K562 (cell line): ENCODE measurements around the gene PGAP3. TPM values are rescaled to one million over a fixed set of nuclear protein-coding genes. Genes with fewer than 3 reads are reported as not detected.
A peak's percentile ranks its signal among the peaks of the same experiment; 100 is the strongest.

Experiments
- BCLAF1 ChIP-seq, 2 experiments: fragments of 450-650 bp in 1 of 2; IDR thresholded peaks; 2 replicates each; pipeline ENCODE4 v1.6.1; 2011 to 2017; ENCODE audit warnings: low read depth in 2 of 2, antibody characterized with exemption in 1 of 2, borderline replicate concordance in 1 of 2, low read length in 1 of 2, mild to moderate bottlenecking in 1 of 2, mixed read lengths in 1 of 2; ENCODE audit not compliant: control insufficient read depth in 1 of 2
- CBFA2T2 ChIP-seq: fragments of 450-650 bp; conservative IDR thresholded peaks from 2 replicates; pipeline ENCODE4 v1.6.1; 2017; ENCODE audit warnings: mild to moderate bottlenecking
- CBFA2T3 ChIP-seq: fragments of 450-650 bp; IDR thresholded peaks from 2 replicates; pipeline ENCODE4 v1.6.1; 2017
- CBX5 ChIP-seq: IDR thresholded peaks from 2 replicates; pipeline ENCODE4 v1.6.1; 2014; ENCODE audit warnings: low read depth, borderline replicate concordance
- DLX4 ChIP-seq: fragments of 250-450 bp; sonication (Bioruptor Pico); IDR thresholded peaks from 2 replicates; pipeline ENCODE4 v1.6.1; 2021; ENCODE audit warnings: mild to moderate bottlenecking
- E2F4 ChIP-seq: sonication (generic); formaldehyde crosslinking; IDR thresholded peaks from 2 replicates; pipeline ENCODE4 v1.8.0; 2022; ENCODE audit warnings: mild to moderate bottlenecking, low read depth, missing genetic modification reagents
- FOSL1 ChIP-seq: fragments of 200-800 bp; sonication (Bioruptor generic); conservative IDR thresholded peaks from 2 replicates; pipeline ENCODE4 v1.6.1; 2016; ENCODE audit warnings: missing genetic modification characterization, missing compliant biosample characterization
- GATAD2A ChIP-seq: fragments of 450-650 bp; IDR thresholded peaks from 2 replicates; pipeline ENCODE4 v1.6.1; 2017
- NCOA4 ChIP-seq: fragments of 450-650 bp; IDR thresholded peaks from 2 replicates; pipeline ENCODE4 v1.6.1; 2018; ENCODE audit warnings: mild to moderate bottlenecking; ENCODE audit not compliant: partially characterized antibody
- NR0B1 ChIP-seq: fragments of 450-650 bp; IDR thresholded peaks from one replicate; pipeline ENCODE4 v1.6.1; 2018; ENCODE audit warnings: mild to moderate bottlenecking, moderate library complexity; ENCODE audit not compliant: partially characterized antibody
- RBM17 ChIP-seq: fragments of 200-400 bp; formaldehyde crosslinking; IDR thresholded peaks from 2 replicates; pipeline ENCODE4 v1.6.1; 2017; ENCODE audit warnings: low read depth, mild to moderate bottlenecking, low read length, borderline replicate concordance
- XRCC3 ChIP-seq: fragments of 450-650 bp; IDR thresholded peaks from 2 replicates; pipeline ENCODE4 v1.6.1; 2017; ENCODE audit warnings: mild to moderate bottlenecking, moderate library complexity
- ZNF239 ChIP-seq: fragments of 250-450 bp; sonication (Bioruptor Pico); IDR thresholded peaks from 2 replicates; pipeline ENCODE4 v1.4.0; 2020; ENCODE audit warnings: mild to moderate bottlenecking
- ZNF274 ChIP-seq: IDR thresholded peaks from 2 replicates; pipeline ENCODE4 v1.6.1; 2011; ENCODE audit warnings: low read depth, mild to moderate bottlenecking, low read length, moderate library complexity, borderline replicate concordance
- ZNF280B ChIP-seq: fragments of 250-450 bp; sonication (Bioruptor Pico); IDR thresholded peaks from 2 replicates; pipeline ENCODE4 v1.5.1; 2021; ENCODE audit warnings: mild to moderate bottlenecking
- ZNF311 ChIP-seq: fragments of 250-450 bp; sonication (Bioruptor Pico); IDR thresholded peaks from 2 replicates; pipeline ENCODE4 v1.4.0; 2020; ENCODE audit warnings: mild to moderate bottlenecking, moderate library complexity
- ZNF655 ChIP-seq: fragments of 250-450 bp; sonication (Bioruptor Pico); IDR thresholded peaks from 2 replicates; pipeline ENCODE4 v1.5.0; 2021
- ZNF780A ChIP-seq: fragments of 250-450 bp; sonication (Bioruptor Pico); IDR thresholded peaks from 2 replicates; pipeline ENCODE4 v1.5.0; 2021; ENCODE audit warnings: mild to moderate bottlenecking
- polyA plus RNA-seq, 8 experiments: library from polyadenylated mRNA; depleted of rRNA in 4 of 8; stranded (reverse) in 5 of 8; unstranded in 3 of 8; fragments of >200 nt; fragmentation: Nextera tagmentation in 2 of 8; fragmentation: Illumina TruSeq in 1 of 8; extraction: Ambion mirVana in 2 of 8; extraction: Trizol in 1 of 8; gene quantifications; 2 replicates each; pipeline versions ENCODE4 v1.2.1 to v1.2.3, GENCODE V29; 2011 to 2014; ENCODE audit warnings: inconsistent platforms in 1 of 8, missing spikeins in 1 of 8
- total RNA-seq, 7 experiments: library from RNA; depleted of rRNA in 6 of 7; stranded (reverse); fragments of >200 nt in 6 of 7; fragmentation: Illumina TruSeq in 2 of 7; extraction: Trizol in 2 of 7; gene quantifications; 2 replicates each; pipeline versions ENCODE4 v1.2.1 to v1.2.3, GENCODE V29; 2011 to 2021; ENCODE audit warnings: low replicate concordance in 1 of 7

PGAP3 gene
- total and polyA plus RNA-seq, 9 of the 15 experiments (the other 6 are each of a cell fraction or from before 2014, with no cell fraction given), result 0.38 to 9.4 (median 4.5) TPM

- TF ChIP-seq E2F4 (CRISPR knock-in tag) (no peak), RBM17 (no peak), CBFA2T2 (no peak), ZNF280B (CRISPR knock-in tag) (no peak), ZNF311 (CRISPR knock-in tag) (no peak), XRCC3 (no peak), NR0B1 (no peak), NCOA4 (no peak), DLX4 (CRISPR knock-in tag) (no peak), FOSL1 (no peak), CBFA2T3 (no peak), CBX5 (peak; percentile 27; the same call in 1 of the 2 replicates), GATAD2A (peak; percentile 75; the same call in 1 of the 2 replicates), ZNF274 (no peak), ZNF655 (CRISPR knock-in tag) (no peak), ZNF780A (CRISPR knock-in tag) (peak; percentile 66; the same call in 1 of the 2 replicates), ZNF239 (CRISPR knock-in tag) (no peak), BCLAF1 (IDR thresholded peaks at IDR 0.05; ENCODE audit: borderline replicate concordance in 1 of 2, control insufficient read depth in 1 of 2, low read depth in 2 of 2, low read length in 1 of 2) (0 out of 4 replicates have a peak, but pooled peaks of 1 of the 2 experiments have one; percentile 62)
These were observed 50.7 kb downstream of the PGAP3 start, which contains the start of gene STARD3 (continued) for GRCh38 chr17:39636927-39637736.
